Spleen (tissue), 7 donors: ENCODE results near the gene PCDHGB3.
"Not testable (repeated sequence)": the region's sequence is repeated elsewhere in the genome, so short reads cannot be mapped to it uniquely, and the experiment has no call there.

ENCODE experiments used
- POLR2A ChIP-seq, 3 donors: fragments of 450-650 bp; IDR thresholded peaks; one replicate each; pipeline ENCODE4 v1.5.1; 2017; ENCODE audit warnings: antibody characterized with exemption in 3 of 3, mild to moderate bottlenecking in 1 of 3
- POLR2AphosphoS5 ChIP-seq, 3 donors: sonication (generic); formaldehyde crosslinking; IDR thresholded peaks; one replicate each; pipeline ENCODE4 v1.5.1; 2017; ENCODE audit warnings: antibody characterized with exemption in 3 of 3
- TF ChIP-seq, protein P1 (sequence below), 11 experiments: fragments of 200-600 bp in 7 of 11; fragments of 450-650 bp in 4 of 11; sonication (generic) in 4 of 11; IDR thresholded peaks in 8 of 11; conservative IDR thresholded peaks in 3 of 11; 1 replicate in 7 of 11; 2 replicates in 4 of 11; pipeline versions ENCODE4 v1.4.0 to v1.8.0; 2016 to 2021; ENCODE audit warnings: antibody characterized with exemption in 11 of 11, inconsistent platforms in 4 of 11, mild to moderate bottlenecking in 1 of 11
- donor health status: DM: no; HTN: no; CAD: no; lungs with moderate emphysema.
- donor health status: DM: no; HTN: no; CAD: no.
- donor health status: DM: no; HTN: no; CAD: no.

DNA sequence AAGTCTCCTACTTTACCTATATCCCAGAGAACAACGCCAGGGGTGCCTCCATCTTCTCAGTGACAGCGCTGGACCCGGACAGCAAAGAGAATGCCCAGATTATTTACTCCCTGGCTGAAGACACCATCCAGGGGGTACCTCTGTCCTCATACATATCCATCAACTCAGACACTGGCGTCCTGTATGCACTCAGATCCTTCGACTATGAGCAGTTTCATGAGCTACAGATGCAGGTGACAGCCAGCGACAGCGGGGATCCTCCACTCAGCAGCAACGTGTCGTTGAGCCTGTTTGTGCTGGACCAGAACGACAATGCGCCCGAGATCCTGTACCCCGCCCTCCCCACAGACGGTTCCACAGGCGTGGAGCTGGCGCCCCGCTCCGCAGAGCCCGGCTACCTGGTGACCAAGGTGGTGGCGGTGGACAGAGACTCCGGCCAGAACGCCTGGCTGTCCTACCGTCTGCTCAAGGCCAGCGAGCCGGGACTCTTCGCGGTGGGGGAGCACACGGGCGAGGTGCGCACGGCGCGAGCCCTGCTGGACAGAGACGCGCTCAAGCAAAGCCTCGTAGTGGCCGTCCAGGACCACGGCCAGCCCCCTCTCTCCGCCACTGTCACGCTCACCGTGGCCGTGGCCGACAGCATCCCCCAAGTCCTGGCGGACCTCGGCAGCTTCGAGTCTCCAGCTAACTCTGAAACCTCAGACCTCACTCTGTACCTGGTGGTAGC lies 44.7 kb downstream of the PCDHGB3 start:
- TF ChIP-seq, protein P1, sequence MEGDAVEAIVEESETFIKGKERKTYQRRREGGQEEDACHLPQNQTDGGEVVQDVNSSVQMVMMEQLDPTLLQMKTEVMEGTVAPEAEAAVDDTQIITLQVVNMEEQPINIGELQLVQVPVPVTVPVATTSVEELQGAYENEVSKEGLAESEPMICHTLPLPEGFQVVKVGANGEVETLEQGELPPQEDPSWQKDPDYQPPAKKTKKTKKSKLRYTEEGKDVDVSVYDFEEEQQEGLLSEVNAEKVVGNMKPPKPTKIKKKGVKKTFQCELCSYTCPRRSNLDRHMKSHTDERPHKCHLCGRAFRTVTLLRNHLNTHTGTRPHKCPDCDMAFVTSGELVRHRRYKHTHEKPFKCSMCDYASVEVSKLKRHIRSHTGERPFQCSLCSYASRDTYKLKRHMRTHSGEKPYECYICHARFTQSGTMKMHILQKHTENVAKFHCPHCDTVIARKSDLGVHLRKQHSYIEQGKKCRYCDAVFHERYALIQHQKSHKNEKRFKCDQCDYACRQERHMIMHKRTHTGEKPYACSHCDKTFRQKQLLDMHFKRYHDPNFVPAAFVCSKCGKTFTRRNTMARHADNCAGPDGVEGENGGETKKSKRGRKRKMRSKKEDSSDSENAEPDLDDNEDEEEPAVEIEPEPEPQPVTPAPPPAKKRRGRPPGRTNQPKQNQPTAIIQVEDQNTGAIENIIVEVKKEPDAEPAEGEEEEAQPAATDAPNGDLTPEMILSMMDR (IDR thresholded peaks at IDR 0.05 in 8 of 11, conservative IDR thresholded peaks at IDR 0.05 in 3 of 11): not testable (repeated sequence)
- TF ChIP-seq POLR2A, POLR2AphosphoS5 (IDR thresholded peaks at IDR 0.05): not testable (repeated sequence)
